NB4 (cell line): Measurements from ENCODE around the gene TAOK1.
"Not testable (repeated sequence)": the region's sequence is repeated elsewhere in the genome, so short reads cannot be mapped to it uniquely, and the experiment has no call there.

ENCODE experiments used
- DNase-seq: peaks from one replicate; pipeline ENCODE4 v3.0.0; 2010; ENCODE audit warnings: low read depth
- H3K4me3 ChIP-seq: one replicate; pipeline ENCODE4 v1.5.1; 2011; ENCODE audit warnings: mild to moderate bottlenecking, low read depth, low read length, moderate library complexity
- CTCF ChIP-seq: IDR thresholded peaks from one replicate; pipeline ENCODE4 v1.5.1; 2012; ENCODE audit warnings: low read depth, low read length
- MYC ChIP-seq: IDR thresholded peaks from 2 replicates; pipeline ENCODE4 v1.6.1; 2011; ENCODE audit warnings: low read depth, low read length
- POLR2A ChIP-seq: IDR thresholded peaks from 2 replicates; pipeline ENCODE4 v1.6.1; 2011; ENCODE audit warnings: mild to moderate bottlenecking; ENCODE audit not compliant: insufficient read length; ENCODE audit errors: extremely low read depth
- TF ChIP-seq, protein P1 (sequence below): IDR thresholded peaks from 2 replicates; pipeline ENCODE4 v1.6.1; 2011; ENCODE audit warnings: low read depth, low read length

The TAOK1 gene

DNA sequence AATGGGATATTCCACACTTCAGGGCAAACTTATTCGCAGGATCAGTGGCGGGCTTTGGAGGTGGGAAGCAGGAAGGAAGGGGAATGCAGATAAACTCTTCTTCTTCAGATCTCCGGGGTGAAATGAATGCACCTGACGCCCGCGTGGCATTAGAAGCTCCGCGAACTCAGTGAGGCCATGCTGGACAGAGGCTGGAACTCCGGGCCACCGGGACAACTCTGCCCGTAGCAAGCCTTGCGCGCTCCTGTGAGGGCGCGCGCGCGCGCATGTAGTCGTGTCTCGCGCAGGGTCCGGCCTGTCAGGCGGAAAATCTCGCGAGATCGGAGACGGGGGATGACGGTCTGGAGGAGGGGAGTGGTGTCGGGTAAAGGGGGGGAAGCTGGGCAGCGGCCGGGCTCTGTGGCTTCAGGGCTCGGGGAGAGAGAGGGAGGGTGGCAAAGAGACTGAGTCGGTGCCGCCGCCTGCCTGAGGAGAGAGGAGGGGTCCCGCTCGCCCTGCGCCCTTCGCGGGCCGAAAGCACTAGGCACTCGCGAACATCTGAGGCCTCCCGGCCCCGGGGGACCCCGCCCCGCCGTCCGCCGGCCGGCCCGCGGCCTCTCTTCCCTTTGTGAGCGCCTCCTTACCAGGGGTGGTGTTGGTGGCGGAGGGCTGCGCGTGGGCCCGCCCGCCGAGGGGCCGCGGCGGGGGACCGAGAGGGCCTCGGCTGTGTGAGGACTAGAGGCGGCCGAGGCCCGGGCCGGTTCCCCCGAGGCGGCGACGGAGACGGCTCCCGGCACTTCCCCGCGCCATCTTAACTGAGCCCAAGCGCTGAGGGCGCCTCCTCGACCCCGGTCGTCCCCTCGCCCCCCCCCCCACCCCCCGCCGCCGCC is at the start of gene TAOK1:
Gene TAOK1 (plus strand): TSS at position 382 of the 869 bp plus-strand sequence. CDS start 61,186 bp downstream, outside the sequence.
- DNase-seq = peak; percentile 99
- H3K4me3 ChIP-seq = peak within 1 kb of the TSS; percentile 94
- TF ChIP-seq, protein P1, sequence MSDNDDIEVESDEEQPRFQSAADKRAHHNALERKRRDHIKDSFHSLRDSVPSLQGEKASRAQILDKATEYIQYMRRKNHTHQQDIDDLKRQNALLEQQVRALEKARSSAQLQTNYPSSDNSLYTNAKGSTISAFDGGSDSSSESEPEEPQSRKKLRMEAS = peak; percentile 72
- TF ChIP-seq MYC (peak; percentile 73; the same call in 1 of the 2 replicates), POLR2A (peak; percentile 84), CTCF (no peak)

GRCh38 chr17:29341726-29342125 is 48.4 kb upstream of the TAOK1 start:
- DNase-seq = peak; percentile 69
- no peak overlapping the region for H3K4me3 ChIP-seq
- TF ChIP-seq, protein P1 = no peak
- no peak for TF ChIP-seq CTCF
- TF ChIP-seq MYC = no peak
- TF ChIP-seq POLR2A = no peak

DNA sequence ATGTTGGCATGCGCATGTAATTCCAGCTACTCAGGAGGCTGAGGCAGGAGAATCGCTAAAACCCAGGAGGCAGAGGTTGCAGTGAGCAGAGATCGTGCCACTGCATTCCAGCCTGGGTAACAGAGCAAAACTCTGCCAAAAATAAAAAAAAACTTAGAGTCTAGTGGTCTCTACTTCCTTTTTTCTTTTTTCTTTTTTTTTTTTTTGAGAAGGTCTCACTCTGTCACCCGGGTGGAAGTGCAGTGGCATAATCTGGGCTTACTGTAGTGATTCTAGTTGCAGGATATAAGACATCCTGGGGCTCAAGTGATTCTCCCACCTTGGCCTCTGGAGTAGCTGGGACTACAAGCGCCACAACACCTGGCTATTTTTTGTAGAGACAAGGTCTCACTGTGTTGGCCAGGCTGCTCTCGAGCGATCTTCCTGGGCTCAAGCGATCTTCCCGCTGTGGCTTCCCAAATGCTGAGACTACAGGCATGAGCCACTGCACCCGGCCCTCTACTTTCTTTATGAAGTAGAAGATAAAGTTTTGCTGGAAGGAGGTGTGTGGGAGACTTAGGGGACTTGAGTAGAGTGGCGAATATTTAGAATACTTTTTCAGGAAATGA is 47.9 kb upstream of the TAOK1 start:
- TF ChIP-seq POLR2A (no peak), CTCF (no peak), MYC (no peak)
- TF ChIP-seq, protein P1 = no peak
- peak; percentile 44 for DNase-seq
- no peak overlapping the region for H3K4me3 ChIP-seq

DNA sequence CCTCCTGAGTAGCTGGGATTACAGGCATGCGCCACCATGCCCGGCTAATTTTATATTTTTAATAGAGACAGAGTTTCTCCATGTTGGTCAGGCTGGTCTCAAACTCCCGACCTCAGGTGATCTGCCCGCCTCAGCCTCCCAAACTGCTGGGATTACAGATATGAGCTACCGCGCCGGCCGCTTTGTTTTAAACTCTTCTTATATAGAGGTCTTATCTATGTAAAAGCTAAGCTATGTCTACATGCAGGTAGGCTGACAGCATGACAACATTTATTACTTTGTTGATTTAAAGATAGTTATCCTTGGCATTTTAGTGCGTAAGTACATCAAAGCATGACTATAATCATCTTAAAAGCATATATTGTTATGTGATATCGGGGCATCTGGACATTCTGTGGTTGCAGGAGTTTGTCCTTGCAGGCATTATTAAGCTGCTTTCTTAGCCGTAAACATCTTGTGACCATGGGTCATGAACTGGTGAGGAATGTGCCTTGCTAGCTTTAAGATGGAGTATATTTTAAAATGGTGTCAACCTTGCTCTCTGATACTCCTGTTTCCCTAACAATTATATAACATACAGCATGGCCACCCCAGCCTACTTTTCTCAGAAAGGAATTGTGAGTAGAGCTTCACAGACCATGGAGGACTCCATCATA is 45.8 kb upstream of the TAOK1 start:
- no peak for DNase-seq
- TF ChIP-seq CTCF = no peak
- no peak for TF ChIP-seq MYC
- TF ChIP-seq, protein P1 = no peak
- TF ChIP-seq POLR2A = no peak
- no peak overlapping the region for H3K4me3 ChIP-seq

DNA sequence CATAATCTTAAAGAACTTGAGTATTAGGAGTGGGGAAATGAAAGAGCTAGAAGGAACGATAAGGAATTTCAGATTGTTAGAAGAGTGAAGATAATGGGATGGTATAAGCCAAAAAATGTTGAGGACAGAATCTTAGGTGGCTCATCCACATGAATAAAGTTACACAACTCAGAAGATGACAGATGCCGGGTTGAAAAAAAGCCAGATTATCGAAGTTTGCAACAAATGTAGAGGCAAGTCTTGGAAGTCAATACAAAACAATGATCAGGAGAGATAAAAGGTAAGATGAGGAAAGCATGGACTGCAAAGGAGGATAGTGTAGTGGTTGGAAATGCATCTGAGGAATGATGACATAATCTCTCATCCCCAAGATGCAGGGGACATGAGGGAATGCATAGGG is 45.1 kb upstream of the TAOK1 start:
- TF ChIP-seq, protein P1 = no peak
- TF ChIP-seq MYC = no peak
- no peak for TF ChIP-seq POLR2A
- TF ChIP-seq CTCF = no peak
- no peak overlapping the region for H3K4me3 ChIP-seq
- DNase-seq = no peak

GRCh38 chr17:29345470-29345869 is 44.7 kb upstream of the TAOK1 start:
- DNase-seq, H3K4me3 ChIP-seq: not testable (repeated sequence)
